Endothelial cell (in vitro differentiated cells): ENCODE measurements around the gene SLC7A7. TPM values are rescaled to one million over a fixed set of nuclear protein-coding genes. Genes with fewer than 3 reads are reported as not detected.

ENCODE experiments used
- DNase-seq: peaks from one replicate; pipeline ENCODE4 v3.0.0; 2021; ENCODE audit warnings: low spot score
- H3K27ac Mint-ChIP-seq: one replicate; pipeline ENCODE4 v1.8.0; 2021; ENCODE audit warnings: mixed read lengths, inconsistent platforms; ENCODE audit not compliant: unreplicated experiment
- H3K27me3 Mint-ChIP-seq: one replicate; pipeline ENCODE4 v1.8.0; 2021; ENCODE audit warnings: mild to moderate bottlenecking, moderate library complexity, mixed read lengths, inconsistent platforms; ENCODE audit not compliant: unreplicated experiment
- H3K36me3 Mint-ChIP-seq: one replicate; pipeline ENCODE4 v1.8.0; 2021; ENCODE audit warnings: mild to moderate bottlenecking, low read depth, mixed read lengths, inconsistent platforms; ENCODE audit not compliant: unreplicated experiment
- H3K4me1 Mint-ChIP-seq: one replicate; pipeline ENCODE4 v1.8.0; 2021; ENCODE audit warnings: mild to moderate bottlenecking, mixed read lengths, inconsistent platforms; ENCODE audit not compliant: unreplicated experiment
- H3K4me3 Mint-ChIP-seq: one replicate; pipeline ENCODE4 v1.8.0; 2021; ENCODE audit warnings: mild to moderate bottlenecking, mixed read lengths, inconsistent platforms; ENCODE audit not compliant: unreplicated experiment
- H3K9me3 Mint-ChIP-seq: one replicate; pipeline ENCODE4 v1.8.0; 2021; ENCODE audit warnings: mixed read lengths, inconsistent platforms; ENCODE audit not compliant: unreplicated experiment
- CTCF ChIP-seq: fragments of 200-600 bp; sonication (generic); IDR thresholded peaks from one replicate; pipeline ENCODE4 v1.5.0; 2021; ENCODE audit warnings: antibody characterized with exemption; ENCODE audit not compliant: unreplicated experiment
- total RNA-seq: library from RNA; stranded (reverse); fragmentation: NEBNext Ultra II Directional; extraction: Animal tissue kit (Norgen Biotek cat#: 25700); gene quantifications from one replicate; pipeline ENCODE4 v1.2.1, GENCODE V29; 2021; ENCODE audit not compliant: unreplicated experiment

The SLC7A7 gene
- total RNA-seq, 1 donor from 2014 or later, result 15.0 TPM

- Mint-ChIP-seq H3K4me3 (no peak overlapping the region), H3K27ac (no peak overlapping the region), H3K4me1 (peaks cover 16% of the 10 kb centered on the region), H3K9me3 (no peaks in the 10 kb centered on the region), H3K27me3 (peaks cover 6% of the 10 kb centered on the region), H3K36me3 (no peaks in the 10 kb centered on the region)
- DNase-seq, result no peak
- no peak for TF ChIP-seq CTCF
Measured at GRCh38 chr14:22753586-22753985, 61.6 kb downstream of the SLC7A7 start.

- no peaks in the 10 kb centered on the region for H3K9me3 Mint-ChIP-seq
- no peak overlapping the region for H3K27ac Mint-ChIP-seq
- no peak for DNase-seq
Measured at GRCh38 chr14:22752422-22752821, 62.8 kb downstream of the SLC7A7 start.

GRCh38 chr14:22748631-22749068, 66.6 kb downstream of the SLC7A7 start:
- H3K36me3 Mint-ChIP-seq, result no peaks in the 10 kb centered on the region

More at GRCh38 chr14:22752422-22752821, 62.8 kb downstream of the SLC7A7 start:
- Mint-ChIP-seq H3K27me3 (peaks cover 6% of the 10 kb centered on the region), H3K36me3 (no peaks in the 10 kb centered on the region), H3K4me1 (peaks cover 22% of the 10 kb centered on the region), H3K4me3 (no peak overlapping the region)
- TF ChIP-seq CTCF, result no peak

DNA sequence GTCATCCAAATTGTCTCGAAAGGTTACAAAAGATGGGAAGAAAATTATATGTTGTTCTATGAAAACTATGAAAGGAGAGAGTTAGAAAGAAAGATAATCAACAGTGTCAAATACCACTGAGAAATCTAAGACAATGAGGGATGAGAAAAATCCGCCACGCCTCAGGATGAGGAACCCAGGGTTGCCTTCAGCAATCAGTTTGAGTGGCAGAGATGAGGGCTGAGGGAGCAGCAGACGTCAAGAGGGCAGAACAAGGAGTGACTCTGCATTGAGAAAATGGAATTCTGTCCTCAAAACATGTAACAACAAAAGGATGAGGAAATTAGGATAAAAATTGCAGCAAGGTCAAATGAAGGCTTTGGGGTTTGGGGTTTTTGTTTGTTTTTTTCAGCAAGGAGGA, 67.0 kb downstream of the SLC7A7 start:
- no peaks in the 10 kb centered on the region for H3K36me3 Mint-ChIP-seq
- H3K27me3 Mint-ChIP-seq, result peaks cover 5% of the 10 kb centered on the region
- peaks cover 22% of the 10 kb centered on the region for H3K4me1 Mint-ChIP-seq
- TF ChIP-seq CTCF, result no peak
- DNase-seq, result no peak
- H3K27ac Mint-ChIP-seq, result no peak overlapping the region
- H3K4me3 Mint-ChIP-seq, result no peak overlapping the region
- H3K9me3 Mint-ChIP-seq, result no peaks in the 10 kb centered on the region

More at GRCh38 chr14:22748631-22749068, 66.6 kb downstream of the SLC7A7 start:
- no peak for TF ChIP-seq CTCF
- H3K27me3 Mint-ChIP-seq, result peaks cover 5% of the 10 kb centered on the region
- H3K4me3 Mint-ChIP-seq, result no peak overlapping the region
- peaks cover 22% of the 10 kb centered on the region for H3K4me1 Mint-ChIP-seq
- no peaks in the 10 kb centered on the region for H3K9me3 Mint-ChIP-seq
- H3K27ac Mint-ChIP-seq, result peak overlapping the region; percentile 74
- no peak for DNase-seq

DNA sequence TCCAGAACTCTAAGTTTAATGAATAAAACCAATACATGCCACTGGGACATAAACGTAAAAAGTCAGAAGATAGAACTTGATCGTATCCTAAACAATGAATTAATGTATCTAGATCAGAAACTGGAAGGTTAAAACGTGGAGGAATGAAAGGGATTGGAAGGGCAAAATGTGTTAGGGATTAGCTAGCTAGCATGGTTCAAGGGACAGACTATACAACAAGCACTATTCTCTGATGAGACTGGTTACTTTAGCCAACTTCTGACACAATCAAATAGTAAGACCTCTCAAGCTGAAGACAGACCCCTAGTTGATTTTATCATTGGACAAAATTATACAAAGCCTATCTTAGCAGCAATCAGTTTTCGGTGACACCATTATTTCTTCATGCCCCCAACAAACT, 67.5 kb downstream of the SLC7A7 start:
- H3K4me3 Mint-ChIP-seq, result no peak overlapping the region
- H3K36me3 Mint-ChIP-seq, result no peaks in the 10 kb centered on the region
- no peak for TF ChIP-seq CTCF
- peaks cover 23% of the 10 kb centered on the region for H3K4me1 Mint-ChIP-seq
- DNase-seq, result no peak
- no peaks in the 10 kb centered on the region for H3K9me3 Mint-ChIP-seq
- no peak overlapping the region for H3K27ac Mint-ChIP-seq
- peaks cover 5% of the 10 kb centered on the region for H3K27me3 Mint-ChIP-seq
